ENCODE measurements around the gene CCDC106. TPM values are rescaled to one million over a fixed set of nuclear protein-coding genes. Genes with fewer than 3 reads are reported as not detected.

The CCDC106 gene
- total RNA-seq, 1 donor from 2014 or later: 3.1 TPM

- H3K9ac ChIP-seq (ENCODE audit: low read depth in 1 of 3, low read length in 3 of 3): no peak overlapping the region
- no peak overlapping the region for H3K27ac ChIP-seq (ENCODE audit: low read depth, low read length)
- peaks cover 37 to 51% (median 43%) of the 10 kb centered on the region in 3 donors for H3K4me1 ChIP-seq (ENCODE audit: control insufficient read depth in 3 of 3, insufficient read depth in 3 of 3, low read length in 3 of 3)
- no peaks in the 10 kb centered on the region for H3K27me3 ChIP-seq (ENCODE audit: control insufficient read depth in 3 of 3, insufficient read depth in 3 of 3, low read length in 3 of 3)
- peaks cover 28 to 38% (median 33%) of the 10 kb centered on the region in 3 donors for H3K36me3 ChIP-seq (ENCODE audit: control insufficient read depth in 3 of 3, insufficient read depth in 3 of 3, low read length in 3 of 3)
- H3K4me3 ChIP-seq (ENCODE audit: low read length in 3 of 3): no peak overlapping the region
- no peaks in the 10 kb centered on the region for H3K9me3 ChIP-seq (ENCODE audit: control insufficient read depth in 3 of 3, low read length in 3 of 3)
These were observed 25.5 kb downstream of the CCDC106 start for GRCh38 chr19:55673465-55673864.

DNA sequence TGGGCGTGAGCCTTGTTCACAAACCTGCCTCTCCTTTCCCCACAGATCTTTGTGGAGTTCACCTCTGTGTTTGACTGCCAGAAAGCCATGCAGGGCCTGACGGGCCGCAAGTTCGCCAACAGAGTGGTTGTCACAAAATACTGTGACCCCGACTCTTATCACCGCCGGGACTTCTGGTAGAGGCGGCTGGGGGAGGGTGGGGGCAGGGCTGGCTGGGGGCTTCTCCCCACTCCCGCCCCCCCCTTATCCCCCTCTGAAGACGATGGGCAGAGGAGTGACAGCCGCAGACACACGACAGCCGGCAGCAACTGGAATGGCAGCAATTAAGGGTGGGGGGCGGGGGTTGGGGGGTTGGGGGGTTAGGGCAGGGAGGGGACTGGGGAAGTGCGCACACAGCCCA, 25.9 kb downstream of the CCDC106 start:
- Histone ChIP-seq H3K4me1 (ENCODE audit: control insufficient read depth in 3 of 3, insufficient read depth in 3 of 3, low read length in 3 of 3) (peaks cover 37 to 55% (median 48%) of the 10 kb centered on the region in 3 donors), H3K36me3 (ENCODE audit: control insufficient read depth in 3 of 3, insufficient read depth in 3 of 3, low read length in 3 of 3) (peaks cover 29 to 38% (median 34%) of the 10 kb centered on the region in 3 donors), H3K9ac (ENCODE audit: low read depth in 1 of 3, low read length in 3 of 3) (no peak overlapping the region), H3K9me3 (ENCODE audit: control insufficient read depth in 3 of 3, low read length in 3 of 3) (no peaks in the 10 kb centered on the region), H3K4me3 (ENCODE audit: low read length in 3 of 3) (no peak overlapping the region), H3K27me3 (ENCODE audit: control insufficient read depth in 3 of 3, insufficient read depth in 3 of 3, low read length in 3 of 3) (no peaks in the 10 kb centered on the region), H3K27ac (ENCODE audit: low read depth, low read length) (no peak overlapping the region)

GRCh38 chr19:55674459-55674840, 26.4 kb downstream of the CCDC106 start:
- Histone ChIP-seq H3K27ac (ENCODE audit: low read depth, low read length) (peak overlapping the region; percentile 81), H3K9me3 (ENCODE audit: control insufficient read depth in 3 of 3, low read length in 3 of 3) (no peaks in the 10 kb centered on the region), H3K4me3 (ENCODE audit: low read length in 3 of 3) (peak overlapping the region; percentile 60 to 97 (median 91)), H3K36me3 (ENCODE audit: control insufficient read depth in 3 of 3, insufficient read depth in 3 of 3, low read length in 3 of 3) (peaks cover 29 to 39% (median 35%) of the 10 kb centered on the region in 3 donors), H3K9ac (ENCODE audit: low read depth in 1 of 3, low read length in 3 of 3) (peak overlapping the region; percentile 10 to 96 (median 56)), H3K27me3 (ENCODE audit: control insufficient read depth in 3 of 3, insufficient read depth in 3 of 3, low read length in 3 of 3) (no peaks in the 10 kb centered on the region), H3K4me1 (ENCODE audit: control insufficient read depth in 3 of 3, insufficient read depth in 3 of 3, low read length in 3 of 3) (peaks cover 37 to 60% (median 48%) of the 10 kb centered on the region in 3 donors)

GRCh38 chr19:55674841-55675660, 27.0 kb downstream of the CCDC106 start, which contains the start of gene EPN1:
Gene EPN1, plus strand, starts transcription at chr19:55675226. Its CDS starts 3,402 bp downstream, at chr19:55678628.
- Histone ChIP-seq H3K4me3 (ENCODE audit: low read length in 3 of 3) (peak within 1 kb of the TSS; percentile 90 to 97 (median 91)), H3K9me3 (ENCODE audit: control insufficient read depth in 3 of 3, low read length in 3 of 3) (no peaks in the 10 kb centered on the region), H3K9ac (ENCODE audit: low read depth in 1 of 3, low read length in 3 of 3) (peak within 1 kb of the TSS; percentile 91 to 96 (median 96)), H3K36me3 (ENCODE audit: control insufficient read depth in 3 of 3, insufficient read depth in 3 of 3, low read length in 3 of 3) (peaks cover 28 to 38% (median 35%) of the 10 kb centered on the region in 3 donors), H3K4me1 (ENCODE audit: control insufficient read depth in 3 of 3, insufficient read depth in 3 of 3, low read length in 3 of 3) (peaks cover 37 to 66% (median 48%) of the 10 kb centered on the region in 3 donors), H3K27me3 (ENCODE audit: control insufficient read depth in 3 of 3, insufficient read depth in 3 of 3, low read length in 3 of 3) (no peaks in the 10 kb centered on the region), H3K27ac (ENCODE audit: low read depth, low read length) (peak within 1 kb of the TSS; percentile 81)

DNA sequence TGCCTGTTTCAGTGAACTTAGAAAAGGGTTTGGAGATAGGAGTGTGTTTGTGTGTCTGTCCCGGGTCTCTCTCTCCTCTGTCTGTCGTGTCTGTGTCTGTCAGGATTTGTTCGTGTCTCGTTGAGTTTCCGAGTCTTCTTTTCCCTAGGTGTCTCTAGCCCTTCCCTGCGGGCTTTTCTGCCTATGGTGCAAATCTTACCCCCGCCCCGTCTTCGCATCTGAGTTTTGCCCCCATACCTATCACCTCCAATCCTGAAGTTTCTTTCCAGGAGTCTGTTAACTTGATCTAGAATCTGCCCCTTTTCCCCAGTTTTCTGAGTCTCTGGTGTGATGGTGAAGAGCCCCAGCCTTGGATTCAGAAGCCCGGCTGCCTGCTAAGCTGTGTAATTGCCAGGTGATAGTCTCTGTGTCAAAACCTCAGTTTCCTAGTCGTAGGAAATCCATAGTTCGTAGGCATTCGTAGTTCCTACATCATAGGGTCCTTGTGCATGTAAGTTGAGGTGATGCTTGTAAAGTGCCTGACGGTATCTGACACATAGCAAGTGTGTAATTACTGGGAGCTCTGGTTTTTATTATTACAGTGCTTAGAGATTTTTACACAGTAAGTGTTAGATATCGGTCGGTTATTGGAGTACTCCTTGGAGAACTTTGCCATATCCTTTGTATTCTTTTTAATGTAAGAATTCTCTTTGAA, 27.8 kb downstream of the CCDC106 start:
- no peaks in the 10 kb centered on the region for H3K9me3 ChIP-seq (ENCODE audit: control insufficient read depth in 3 of 3, low read length in 3 of 3)
- peak overlapping the region; percentile 81 for H3K27ac ChIP-seq (ENCODE audit: low read depth, low read length)
- peaks cover 25 to 36% (median 34%) of the 10 kb centered on the region in 3 donors for H3K36me3 ChIP-seq (ENCODE audit: control insufficient read depth in 3 of 3, insufficient read depth in 3 of 3, low read length in 3 of 3)
- peak overlapping the region; percentile 90 to 97 (median 91) for H3K4me3 ChIP-seq (ENCODE audit: low read length in 3 of 3)
- H3K9ac ChIP-seq (ENCODE audit: low read depth in 1 of 3, low read length in 3 of 3): peak overlapping the region; percentile 91 to 96 (median 96)
- no peaks in the 10 kb centered on the region for H3K27me3 ChIP-seq (ENCODE audit: control insufficient read depth in 3 of 3, insufficient read depth in 3 of 3, low read length in 3 of 3)
- H3K4me1 ChIP-seq (ENCODE audit: control insufficient read depth in 3 of 3, insufficient read depth in 3 of 3, low read length in 3 of 3): peaks cover 32 to 62% (median 45%) of the 10 kb centered on the region in 3 donors

GRCh38 chr19:55676383-55676782, 28.4 kb downstream of the CCDC106 start:
- Histone ChIP-seq H3K4me1 (ENCODE audit: control insufficient read depth in 3 of 3, insufficient read depth in 3 of 3, low read length in 3 of 3) (peaks cover 32 to 62% (median 45%) of the 10 kb centered on the region in 3 donors), H3K4me3 (ENCODE audit: low read length in 3 of 3) (peak overlapping the region; percentile 90 to 97 (median 91)), H3K27ac (ENCODE audit: low read depth, low read length) (peak overlapping the region; percentile 81), H3K36me3 (ENCODE audit: control insufficient read depth in 3 of 3, insufficient read depth in 3 of 3, low read length in 3 of 3) (peaks cover 24 to 39% (median 34%) of the 10 kb centered on the region in 3 donors), H3K9me3 (ENCODE audit: control insufficient read depth in 3 of 3, low read length in 3 of 3) (no peaks in the 10 kb centered on the region), H3K27me3 (ENCODE audit: control insufficient read depth in 3 of 3, insufficient read depth in 3 of 3, low read length in 3 of 3) (no peaks in the 10 kb centered on the region), H3K9ac (ENCODE audit: low read depth in 1 of 3, low read length in 3 of 3) (peak overlapping the region; percentile 24 to 96 (median 91))

DNA sequence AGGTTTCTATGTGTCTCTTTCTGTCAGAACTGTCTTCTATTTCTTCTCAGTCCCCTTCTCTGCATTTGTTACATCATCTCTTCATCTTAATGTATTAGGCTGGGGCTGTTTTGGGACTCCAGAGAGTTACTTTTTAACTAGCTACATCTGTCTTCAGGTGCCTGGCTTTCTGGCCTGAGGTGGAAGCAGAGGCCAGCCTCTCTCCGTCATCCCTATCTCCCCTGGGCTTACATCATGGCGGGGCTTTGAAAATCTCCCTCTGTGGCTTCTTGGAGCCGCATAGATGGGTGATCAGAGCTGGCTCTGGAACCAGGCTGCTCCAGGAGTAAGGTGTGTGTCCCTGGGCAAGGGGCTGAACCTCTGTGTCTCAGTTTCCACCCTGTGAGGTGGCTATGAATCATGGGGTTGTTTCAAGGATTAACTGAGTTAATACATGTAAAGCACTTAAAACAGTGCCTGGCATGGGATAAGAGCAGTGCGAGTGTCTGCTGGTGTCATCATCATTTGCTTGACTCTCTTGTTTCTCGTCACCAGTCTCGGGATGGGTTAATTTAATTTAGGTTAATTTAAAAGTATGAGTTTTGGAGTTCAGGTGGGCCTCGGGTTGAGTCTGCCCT, 29.0 kb downstream of the CCDC106 start:
- Histone ChIP-seq H3K4me1 (ENCODE audit: control insufficient read depth in 3 of 3, insufficient read depth in 3 of 3, low read length in 3 of 3) (peaks cover 32 to 62% (median 45%) of the 10 kb centered on the region in 3 donors), H3K27ac (ENCODE audit: low read depth, low read length) (peak overlapping the region; percentile 30), H3K36me3 (ENCODE audit: control insufficient read depth in 3 of 3, insufficient read depth in 3 of 3, low read length in 3 of 3) (peaks cover 27 to 41% (median 34%) of the 10 kb centered on the region in 3 donors), H3K9me3 (ENCODE audit: control insufficient read depth in 3 of 3, low read length in 3 of 3) (no peaks in the 10 kb centered on the region), H3K27me3 (ENCODE audit: control insufficient read depth in 3 of 3, insufficient read depth in 3 of 3, low read length in 3 of 3) (no peaks in the 10 kb centered on the region), H3K9ac (ENCODE audit: low read depth in 1 of 3, low read length in 3 of 3) (peak overlapping the region; percentile 45 to 96 (median 59)), H3K4me3 (ENCODE audit: low read length in 3 of 3) (peak overlapping the region in 2 of 3 donors; percentile 90 to 97)

DNA sequence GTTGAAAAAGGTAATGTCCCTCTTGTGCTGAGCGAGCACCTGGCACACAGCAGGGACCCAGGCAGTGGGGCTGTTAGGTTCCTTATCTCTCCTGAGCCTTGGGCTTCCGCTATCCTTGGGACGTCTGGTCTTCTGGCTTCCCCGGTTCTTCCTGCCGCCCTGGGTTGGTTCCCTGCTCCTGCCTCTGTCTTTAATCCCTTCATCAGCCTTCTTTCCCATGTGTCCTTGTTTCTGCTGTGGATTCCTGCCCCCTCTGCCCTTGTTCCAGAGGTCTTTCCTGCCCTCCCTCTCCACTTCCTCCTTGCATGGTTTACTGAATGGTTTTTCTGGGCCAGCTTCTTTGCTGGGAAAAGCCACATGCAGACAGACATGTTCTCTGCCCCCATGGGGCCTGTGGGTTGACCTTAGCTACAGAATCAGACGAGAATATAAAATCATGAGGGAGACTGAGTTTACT, 29.6 kb downstream of the CCDC106 start:
- Histone ChIP-seq H3K9ac (ENCODE audit: low read depth in 1 of 3, low read length in 3 of 3) (peak overlapping the region; percentile 45 to 62 (median 51)), H3K4me1 (ENCODE audit: control insufficient read depth in 3 of 3, insufficient read depth in 3 of 3, low read length in 3 of 3) (peaks cover 32 to 62% (median 45%) of the 10 kb centered on the region in 3 donors), H3K36me3 (ENCODE audit: control insufficient read depth in 3 of 3, insufficient read depth in 3 of 3, low read length in 3 of 3) (peaks cover 30 to 41% (median 35%) of the 10 kb centered on the region in 3 donors), H3K27me3 (ENCODE audit: control insufficient read depth in 3 of 3, insufficient read depth in 3 of 3, low read length in 3 of 3) (no peaks in the 10 kb centered on the region), H3K9me3 (ENCODE audit: control insufficient read depth in 3 of 3, low read length in 3 of 3) (no peaks in the 10 kb centered on the region), H3K4me3 (ENCODE audit: low read length in 3 of 3) (peak overlapping the region in 2 of 3 donors; percentile 14 to 27), H3K27ac (ENCODE audit: low read depth, low read length) (peak overlapping the region; percentile 30)

- Histone ChIP-seq H3K36me3 (ENCODE audit: control insufficient read depth in 3 of 3, insufficient read depth in 3 of 3, low read length in 3 of 3) (peaks cover 30 to 41% (median 35%) of the 10 kb centered on the region in 3 donors), H3K4me1 (ENCODE audit: control insufficient read depth in 3 of 3, insufficient read depth in 3 of 3, low read length in 3 of 3) (peaks cover 32 to 62% (median 45%) of the 10 kb centered on the region in 3 donors), H3K9ac (ENCODE audit: low read depth in 1 of 3, low read length in 3 of 3) (peak overlapping the region in 2 of 3 donors; percentile 45 to 51), H3K4me3 (ENCODE audit: low read length in 3 of 3) (no peak overlapping the region), H3K27ac (ENCODE audit: low read depth, low read length) (peak overlapping the region; percentile 30), H3K27me3 (ENCODE audit: control insufficient read depth in 3 of 3, insufficient read depth in 3 of 3, low read length in 3 of 3) (no peaks in the 10 kb centered on the region), H3K9me3 (ENCODE audit: control insufficient read depth in 3 of 3, low read length in 3 of 3) (no peaks in the 10 kb centered on the region)
These were observed 30.2 kb downstream of the CCDC106 start for GRCh38 chr19:55678121-55678671.
